ENCODE measurements around the gene TBC1D32.
"Not testable (repeated sequence)": the region's sequence is repeated elsewhere in the genome, so short reads cannot be mapped to it uniquely, and the experiment has no call there.

TBC1D32 gene

GRCh38 chr6:121334299-121335086 lies at the start of gene TBC1D32:
Gene TBC1D32, minus strand, starts transcription at chr6:121334480. Its CDS starts 50 bp downstream, at chr6:121334430.
- peak; percentile 83 to 84 for DNase-seq (ENCODE audit: low read depth in 2 of 2)

DNA sequence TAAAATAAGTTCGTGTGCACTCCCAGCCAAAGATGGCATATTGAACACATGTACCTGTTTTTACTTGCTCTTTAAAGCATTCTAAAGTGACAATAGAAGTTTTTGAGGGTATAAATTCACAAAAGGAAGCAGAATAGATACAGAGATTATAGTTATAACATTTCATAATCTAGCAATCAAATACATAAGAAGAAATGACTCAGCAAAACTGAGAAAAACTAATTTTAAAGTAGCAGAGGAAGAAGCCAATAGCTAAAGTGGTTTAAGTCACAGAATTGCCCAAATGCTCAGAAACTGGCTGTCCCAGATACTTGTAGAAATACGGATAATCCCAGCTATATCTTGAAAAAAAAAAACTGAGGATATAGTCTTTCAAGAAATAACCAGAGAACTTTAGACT lies 49.2 kb upstream of the TBC1D32 start:
- no peak for DNase-seq (ENCODE audit: low read depth in 2 of 2)

GRCh38 chr6:121382467-121383121 lies 48.3 kb upstream of the TBC1D32 start:
- DNase-seq (ENCODE audit: low read depth in 2 of 2), result no peak

DNA sequence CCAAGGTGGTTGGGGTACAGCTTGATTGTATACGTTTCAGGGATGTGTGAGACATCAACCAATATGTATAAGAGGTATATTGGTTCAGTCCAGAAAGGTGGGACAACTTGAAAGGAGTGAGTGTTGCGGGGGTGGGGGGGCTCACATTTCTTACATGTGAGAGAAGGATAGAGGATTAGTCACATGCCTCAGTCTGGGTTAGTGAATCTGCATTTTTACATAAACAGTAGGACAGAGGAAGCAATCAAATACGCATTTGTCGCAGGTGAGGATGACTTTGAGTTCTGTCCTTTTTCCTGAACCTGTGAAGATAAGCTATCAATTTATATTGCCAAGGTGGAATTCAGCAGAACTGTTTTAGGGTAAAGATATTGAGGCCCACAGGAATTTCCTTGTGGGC lies 42.1 kb upstream of the TBC1D32 start:
- DNase-seq (ENCODE audit: low read depth in 2 of 2), result no peak

DNA sequence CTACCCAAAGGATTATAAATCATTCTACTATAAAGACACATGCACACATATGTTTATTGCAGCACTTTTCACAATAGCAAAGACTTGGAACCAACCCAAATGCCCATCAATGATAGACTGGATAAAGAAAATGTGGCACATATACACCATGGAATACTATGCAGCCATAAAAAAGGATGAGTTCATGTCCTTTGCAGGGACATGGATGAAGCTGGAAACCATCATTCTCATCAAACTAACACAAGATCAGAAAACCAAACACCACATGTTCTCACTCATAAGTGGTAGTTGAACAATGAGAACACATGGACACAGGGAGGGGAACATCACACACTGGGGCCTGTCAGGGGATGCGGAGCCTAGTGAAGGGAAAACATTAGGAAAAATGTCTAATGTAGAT lies 39.9 kb upstream of the TBC1D32 start:
- DNase-seq (ENCODE audit: low read depth in 2 of 2), result not testable (repeated sequence)

DNA sequence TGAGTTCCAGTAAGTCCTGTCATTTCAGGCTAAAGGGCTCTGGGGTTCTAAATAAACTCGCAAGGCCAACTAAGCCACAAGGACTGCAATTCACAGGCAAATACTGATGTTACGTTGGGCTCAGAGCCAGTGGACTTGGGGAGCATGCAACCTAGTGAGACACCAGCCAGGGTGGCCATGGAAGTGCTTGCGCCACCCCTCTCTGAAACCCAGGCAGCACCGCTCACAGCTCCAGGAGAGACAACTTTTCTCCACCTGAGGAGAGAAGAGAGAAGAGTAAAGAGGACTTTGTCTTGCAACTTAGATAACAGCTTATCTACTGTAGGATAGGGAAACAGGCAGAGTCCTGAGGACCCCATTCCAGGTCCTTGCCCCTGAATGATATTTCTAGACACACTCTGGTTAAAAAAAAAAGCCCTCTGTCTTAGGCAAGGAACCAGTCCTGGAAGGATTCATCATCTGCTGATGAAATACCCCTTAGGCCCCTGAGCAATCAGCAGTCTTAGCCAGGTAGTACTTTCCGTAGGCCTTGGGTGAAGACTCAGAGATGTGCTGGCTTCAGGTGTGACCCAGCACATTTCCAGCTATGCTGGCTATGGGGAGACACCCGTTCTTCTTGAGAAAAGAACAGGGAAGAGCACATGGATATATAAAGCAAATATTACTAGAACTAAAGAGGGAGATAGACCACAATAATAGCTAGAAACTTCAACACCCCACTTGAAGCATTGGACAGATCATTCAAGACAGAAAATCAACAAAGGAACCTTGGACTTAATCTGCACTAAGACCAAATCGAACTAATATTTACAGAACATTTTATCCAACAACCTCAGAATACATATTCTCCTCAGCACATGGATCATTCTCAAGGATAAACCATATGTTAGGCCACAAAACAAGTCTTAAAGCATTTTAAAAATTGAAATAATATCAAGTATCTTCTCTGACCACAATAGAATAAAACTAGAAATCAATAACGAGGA lies 31.5 kb upstream of the TBC1D32 start:
- no peak for DNase-seq (ENCODE audit: low read depth in 2 of 2)

GRCh38 chr6:121356575-121356974 lies 22.3 kb upstream of the TBC1D32 start:
- no peak for DNase-seq (ENCODE audit: low read depth in 2 of 2)

GRCh38 chr6:121354764-121355163 lies 20.5 kb upstream of the TBC1D32 start:
- DNase-seq (ENCODE audit: low read depth in 2 of 2), result no peak

DNA sequence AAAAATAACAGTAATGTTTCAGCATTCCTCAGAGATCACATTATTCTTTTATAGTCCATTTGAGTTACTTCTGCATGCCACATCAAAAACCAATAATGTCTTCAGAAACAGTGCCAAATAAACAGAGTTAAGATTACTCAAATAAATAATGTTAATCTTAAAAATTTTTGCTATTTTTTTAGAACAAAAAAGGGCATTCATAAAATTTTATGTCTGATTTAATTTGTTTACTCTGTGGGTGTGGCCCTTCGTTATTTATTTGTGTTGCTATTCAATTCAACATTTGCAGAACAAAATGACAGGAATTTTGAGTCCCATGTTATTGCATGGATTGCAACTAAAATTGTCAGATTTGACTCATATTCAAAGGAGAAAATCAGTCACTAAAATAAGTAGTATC lies 18.7 kb upstream of the TBC1D32 start:
- DNase-seq (ENCODE audit: low read depth in 2 of 2), result no peak

- DNase-seq (ENCODE audit: low read depth in 2 of 2), result no peak
Measured at GRCh38 chr6:121351916-121352315, 17.6 kb upstream of the TBC1D32 start.

GRCh38 chr6:121349596-121349995 lies 15.3 kb upstream of the TBC1D32 start:
- no peak for DNase-seq (ENCODE audit: low read depth in 2 of 2)

DNA sequence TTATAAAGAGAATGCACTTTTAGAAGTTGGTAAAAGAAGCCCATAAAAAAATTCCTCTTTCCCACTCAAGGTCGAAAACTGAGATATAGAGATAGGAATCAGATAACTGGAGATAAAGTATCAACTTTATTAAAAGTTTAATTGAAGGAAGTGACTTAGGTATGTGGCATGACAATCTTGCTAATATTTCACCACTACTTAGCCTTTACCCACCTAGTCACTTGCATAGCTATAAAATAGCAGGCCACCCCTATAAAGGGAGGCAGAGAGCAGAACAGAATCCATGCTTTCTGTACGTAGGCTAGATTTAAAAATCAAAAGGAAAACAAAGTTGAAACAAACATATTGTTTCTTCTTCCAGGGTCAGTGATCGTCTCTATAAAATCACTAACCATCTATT lies 13.2 kb upstream of the TBC1D32 start:
- DNase-seq (ENCODE audit: low read depth in 2 of 2), result no peak

GRCh38 chr6:121344539-121344938 lies 10.3 kb upstream of the TBC1D32 start:
- DNase-seq (ENCODE audit: low read depth in 2 of 2), result no peak

GRCh38 chr6:121339639-121340226 lies 5.5 kb upstream of the TBC1D32 start:
- DNase-seq (ENCODE audit: low read depth in 2 of 2), result no peak

- no peak for DNase-seq (ENCODE audit: low read depth in 2 of 2)
Measured at GRCh38 chr6:121338956-121339355, 4.7 kb upstream of the TBC1D32 start.

DNA sequence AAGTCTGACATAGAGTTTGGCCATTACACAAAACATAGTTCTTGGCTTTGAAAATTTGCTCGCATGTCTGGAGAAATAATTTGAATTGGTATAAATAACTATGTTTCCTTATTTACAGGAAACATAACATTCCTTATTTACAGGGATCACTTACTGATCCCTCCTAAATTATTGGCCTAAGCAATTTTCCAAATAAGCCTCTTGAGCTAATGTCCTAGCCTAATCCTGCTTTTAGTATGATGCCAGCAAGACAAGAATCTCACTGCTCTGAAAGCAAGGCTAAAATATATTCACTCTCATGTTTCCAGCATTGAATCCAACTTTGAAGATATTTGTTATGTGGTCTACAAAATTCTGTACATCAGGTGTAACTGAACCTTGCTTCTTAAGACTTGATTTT lies 4.1 kb upstream of the TBC1D32 start:
- DNase-seq (ENCODE audit: low read depth in 2 of 2), result no peak

- no peak for DNase-seq (ENCODE audit: low read depth in 2 of 2)
Measured at GRCh38 chr6:121335087-121336008, 1.1 kb upstream of the TBC1D32 start.

GRCh38 chr6:121333694-121334093 lies 586 bp downstream of the TBC1D32 start:
- DNase-seq (ENCODE audit: low read depth in 2 of 2), result not testable (repeated sequence)

GRCh38 chr6:121333196-121333595 lies 1.1 kb downstream of the TBC1D32 start:
- no peak for DNase-seq (ENCODE audit: low read depth in 2 of 2)

DNA sequence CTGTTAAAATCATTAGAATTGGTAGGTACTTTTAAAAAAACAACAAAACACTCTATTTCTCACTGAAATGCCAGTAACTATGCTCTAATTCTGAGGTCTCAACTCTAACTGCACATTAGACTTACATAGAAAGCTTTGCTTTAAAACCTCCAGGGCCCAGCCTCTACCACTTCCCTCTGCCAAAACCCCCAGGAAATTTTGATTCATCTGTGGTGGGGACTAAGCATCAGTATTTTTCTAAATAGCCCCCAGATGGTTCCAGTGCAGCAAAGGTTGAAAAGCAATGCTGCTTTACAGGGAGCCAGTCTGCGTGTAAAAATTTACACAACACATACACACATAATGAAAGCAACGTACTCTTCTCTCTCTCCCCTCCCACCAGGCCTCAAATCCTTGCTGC lies 3.8 kb downstream of the TBC1D32 start:
- DNase-seq (ENCODE audit: low read depth in 2 of 2), result no peak

DNA sequence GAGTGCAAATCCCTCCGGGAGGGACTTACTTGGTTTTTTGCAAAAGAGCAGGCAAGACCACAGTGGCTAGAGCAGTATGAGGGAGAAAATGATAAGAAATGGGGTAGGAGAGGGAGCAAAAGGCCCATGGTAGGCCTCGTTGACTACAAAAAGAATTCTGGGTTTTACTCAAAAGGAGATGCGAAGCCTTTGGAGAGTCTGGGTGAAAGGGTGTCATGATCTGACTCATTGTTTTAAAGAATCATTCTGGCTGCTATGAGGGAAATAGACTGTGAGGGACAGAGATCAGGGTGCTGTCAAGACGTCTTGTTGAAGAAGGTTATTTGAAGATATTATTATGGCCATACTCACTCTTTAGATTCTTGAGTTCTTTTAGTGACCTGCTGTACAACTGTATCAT lies 13.0 kb downstream of the TBC1D32 start:
- DNase-seq (ENCODE audit: low read depth in 2 of 2), result no peak

Measured in stimulated activated CD4-positive, alpha-beta T cell treated with anti-CD3 and anti-CD28 coated beads, Interleukin-4, amount 100 ng/mL, for 48 hours (primary cell).